Measurements from ENCODE around the gene POLR1G.

DNA sequence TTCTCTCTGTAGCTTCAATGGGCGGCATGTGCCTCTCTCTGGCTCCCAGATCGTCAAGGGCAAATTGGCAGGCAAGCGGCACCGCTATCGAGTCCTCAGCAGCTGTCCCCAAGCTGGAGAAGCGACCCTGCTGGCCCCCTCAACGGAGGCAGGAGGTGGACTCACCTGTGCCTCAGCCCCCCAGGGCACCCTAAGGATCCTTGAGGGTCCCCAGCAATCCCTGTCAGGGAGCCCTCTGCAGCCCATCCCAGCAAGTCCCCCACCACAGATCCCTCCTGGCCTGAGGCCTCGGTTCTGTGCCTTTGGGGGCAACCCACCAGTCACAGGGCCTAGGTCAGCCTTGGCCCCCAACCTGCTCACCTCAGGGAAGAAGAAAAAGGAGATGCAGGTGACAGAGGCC is 1.7 kb downstream of the POLR1G start:
- no peak for TF ChIP-seq TCF4 (CRISPR knock-in tag; IDR thresholded peaks at IDR 0.05; ENCODE audit: borderline replicate concordance)
- TF ChIP-seq RARB (CRISPR knock-in tag; IDR thresholded peaks at IDR 0.05): no peak
- no peak for TF ChIP-seq ZNF8 (CRISPR knock-in tag; IDR thresholded peaks at IDR 0.05)
- TF ChIP-seq ZC3H10 (CRISPR knock-in tag; IDR thresholded peaks at IDR 0.05): no peak
- TF ChIP-seq, protein P1, sequence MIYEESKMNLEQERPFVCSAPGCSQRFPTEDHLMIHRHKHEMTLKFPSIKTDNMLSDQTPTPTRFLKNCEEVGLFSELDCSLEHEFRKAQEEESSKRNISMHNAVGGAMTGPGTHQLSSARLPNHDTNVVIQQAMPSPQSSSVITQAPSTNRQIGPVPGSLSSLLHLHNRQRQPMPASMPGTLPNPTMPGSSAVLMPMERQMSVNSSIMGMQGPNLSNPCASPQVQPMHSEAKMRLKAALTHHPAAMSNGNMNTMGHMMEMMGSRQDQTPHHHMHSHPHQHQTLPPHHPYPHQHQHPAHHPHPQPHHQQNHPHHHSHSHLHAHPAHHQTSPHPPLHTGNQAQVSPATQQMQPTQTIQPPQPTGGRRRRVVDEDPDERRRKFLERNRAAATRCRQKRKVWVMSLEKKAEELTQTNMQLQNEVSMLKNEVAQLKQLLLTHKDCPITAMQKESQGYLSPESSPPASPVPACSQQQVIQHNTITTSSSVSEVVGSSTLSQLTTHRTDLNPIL (CRISPR knock-in tag; IDR thresholded peaks at IDR 0.05; ENCODE audit: low read depth): no peak
- TF ChIP-seq ZFP3 (CRISPR knock-in tag; IDR thresholded peaks at IDR 0.05): no peak
- no peak for TF ChIP-seq ARNTL (CRISPR knock-in tag; IDR thresholded peaks at IDR 0.05; ENCODE audit: borderline replicate concordance, low read depth)
- TF ChIP-seq, protein P2, sequence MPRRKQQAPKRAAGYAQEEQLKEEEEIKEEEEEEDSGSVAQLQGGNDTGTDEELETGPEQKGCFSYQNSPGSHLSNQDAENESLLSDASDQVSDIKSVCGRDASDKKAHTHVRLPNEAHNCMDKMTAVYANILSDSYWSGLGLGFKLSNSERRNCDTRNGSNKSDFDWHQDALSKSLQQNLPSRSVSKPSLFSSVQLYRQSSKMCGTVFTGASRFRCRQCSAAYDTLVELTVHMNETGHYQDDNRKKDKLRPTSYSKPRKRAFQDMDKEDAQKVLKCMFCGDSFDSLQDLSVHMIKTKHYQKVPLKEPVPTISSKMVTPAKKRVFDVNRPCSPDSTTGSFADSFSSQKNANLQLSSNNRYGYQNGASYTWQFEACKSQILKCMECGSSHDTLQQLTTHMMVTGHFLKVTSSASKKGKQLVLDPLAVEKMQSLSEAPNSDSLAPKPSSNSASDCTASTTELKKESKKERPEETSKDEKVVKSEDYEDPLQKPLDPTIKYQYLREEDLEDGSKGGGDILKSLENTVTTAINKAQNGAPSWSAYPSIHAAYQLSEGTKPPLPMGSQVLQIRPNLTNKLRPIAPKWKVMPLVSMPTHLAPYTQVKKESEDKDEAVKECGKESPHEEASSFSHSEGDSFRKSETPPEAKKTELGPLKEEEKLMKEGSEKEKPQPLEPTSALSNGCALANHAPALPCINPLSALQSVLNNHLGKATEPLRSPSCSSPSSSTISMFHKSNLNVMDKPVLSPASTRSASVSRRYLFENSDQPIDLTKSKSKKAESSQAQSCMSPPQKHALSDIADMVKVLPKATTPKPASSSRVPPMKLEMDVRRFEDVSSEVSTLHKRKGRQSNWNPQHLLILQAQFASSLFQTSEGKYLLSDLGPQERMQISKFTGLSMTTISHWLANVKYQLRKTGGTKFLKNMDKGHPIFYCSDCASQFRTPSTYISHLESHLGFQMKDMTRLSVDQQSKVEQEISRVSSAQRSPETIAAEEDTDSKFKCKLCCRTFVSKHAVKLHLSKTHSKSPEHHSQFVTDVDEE (CRISPR knock-in tag; IDR thresholded peaks at IDR 0.05): no peak
- TF ChIP-seq, protein P3, sequence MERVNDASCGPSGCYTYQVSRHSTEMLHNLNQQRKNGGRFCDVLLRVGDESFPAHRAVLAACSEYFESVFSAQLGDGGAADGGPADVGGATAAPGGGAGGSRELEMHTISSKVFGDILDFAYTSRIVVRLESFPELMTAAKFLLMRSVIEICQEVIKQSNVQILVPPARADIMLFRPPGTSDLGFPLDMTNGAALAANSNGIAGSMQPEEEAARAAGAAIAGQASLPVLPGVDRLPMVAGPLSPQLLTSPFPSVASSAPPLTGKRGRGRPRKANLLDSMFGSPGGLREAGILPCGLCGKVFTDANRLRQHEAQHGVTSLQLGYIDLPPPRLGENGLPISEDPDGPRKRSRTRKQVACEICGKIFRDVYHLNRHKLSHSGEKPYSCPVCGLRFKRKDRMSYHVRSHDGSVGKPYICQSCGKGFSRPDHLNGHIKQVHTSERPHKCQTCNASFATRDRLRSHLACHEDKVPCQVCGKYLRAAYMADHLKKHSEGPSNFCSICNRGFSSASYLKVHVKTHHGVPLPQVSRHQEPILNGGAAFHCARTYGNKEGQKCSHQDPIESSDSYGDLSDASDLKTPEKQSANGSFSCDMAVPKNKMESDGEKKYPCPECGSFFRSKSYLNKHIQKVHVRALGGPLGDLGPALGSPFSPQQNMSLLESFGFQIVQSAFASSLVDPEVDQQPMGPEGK (CRISPR knock-in tag; IDR thresholded peaks at IDR 0.05; ENCODE audit: borderline replicate concordance): no peak
- no peak for TF ChIP-seq GLIS3 (CRISPR knock-in tag; IDR thresholded peaks at IDR 0.05)
- TF ChIP-seq BACH2 (CRISPR knock-in tag; IDR thresholded peaks at IDR 0.05; ENCODE audit: borderline replicate concordance): no peak

Measured in SK-N-SH treated with all-trans-retinoic acid at 6 μM for 48 hours (cell line).